ENCODE results near the gene SPDYE17. TPM values are rescaled to one million over a fixed set of nuclear protein-coding genes. Genes with fewer than 3 reads are reported as not detected.
"Not testable (repeated sequence)": the region's sequence is repeated elsewhere in the genome, so short reads cannot be mapped to it uniquely, and the experiment has no call there.

SPDYE17 gene
- total and polyA plus RNA-seq, 2 experiments from 2014 or later = not detected

DNA sequence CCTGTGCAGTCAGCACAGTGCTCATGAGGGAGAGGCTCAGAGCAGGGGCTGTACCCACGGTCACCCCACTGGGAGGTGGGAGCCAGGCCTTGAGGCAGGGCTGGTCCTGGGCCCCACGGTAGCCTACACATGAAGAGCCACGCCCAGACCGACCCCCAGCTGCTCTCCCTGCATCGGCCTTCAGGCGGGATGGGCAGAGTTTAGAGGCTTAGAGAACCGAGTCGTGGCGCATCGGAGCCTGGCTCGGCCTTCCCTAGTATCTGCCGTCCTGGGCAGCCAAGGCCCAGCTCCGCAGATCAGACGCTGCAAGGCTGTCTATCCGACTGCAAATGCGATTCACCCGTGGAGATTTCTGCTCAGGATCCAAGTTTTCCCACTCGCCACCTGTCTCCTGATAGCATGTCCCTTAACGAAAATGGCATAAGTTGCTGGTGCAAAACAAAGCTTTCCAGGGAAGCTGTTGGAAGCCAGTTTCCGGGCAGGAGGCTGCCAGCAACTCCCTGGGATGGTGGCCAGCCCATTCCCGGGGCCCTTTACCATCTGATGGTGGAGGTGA is 29.4 kb downstream of the SPDYE17 start:
- not testable (repeated sequence) for H3K4me3 ChIP-seq; H3K9me2 ChIP-seq (replicated peaks; ENCODE audit: insufficient read depth); H3K27ac ChIP-seq; H3K79me2 ChIP-seq; H3K4me2 ChIP-seq; H3K9me3 ChIP-seq (ENCODE audit: low read depth); H3K4me1 ChIP-seq (ENCODE audit: insufficient read depth); DNase-seq (ENCODE audit: low spot score); H2AFZ ChIP-seq; H3K36me3 ChIP-seq (replicated peaks; ENCODE audit: insufficient read depth, low read depth); H4K20me1 ChIP-seq (ENCODE audit: insufficient read depth, poor library complexity, severe bottlenecking); H3K27me3 ChIP-seq
- WGBS (ENCODE audit: low lambda C conversion rate, missing lambda C conversion rate) = 97% methylated on average over 20 of the region's 21 CpGs

GRCh38 chr7:77002104-77002503 is 30.1 kb downstream of the SPDYE17 start:
- WGBS (ENCODE audit: low lambda C conversion rate, missing lambda C conversion rate) = 88% methylated on average over 13 of the region's 15 CpGs
- H3K9me2 ChIP-seq (replicated peaks; ENCODE audit: insufficient read depth); H3K4me1 ChIP-seq (ENCODE audit: insufficient read depth); H3K27me3 ChIP-seq; H3K4me3 ChIP-seq; H3K36me3 ChIP-seq (replicated peaks; ENCODE audit: insufficient read depth, low read depth); H3K27ac ChIP-seq; H3K4me2 ChIP-seq; H2AFZ ChIP-seq; H4K20me1 ChIP-seq (ENCODE audit: insufficient read depth, poor library complexity, severe bottlenecking); H3K9me3 ChIP-seq (ENCODE audit: low read depth); DNase-seq (ENCODE audit: low spot score); H3K79me2 ChIP-seq: not testable (repeated sequence)

GRCh38 chr7:76999474-77000107 is 32.6 kb downstream of the SPDYE17 start:
- not testable (repeated sequence) for H3K4me2 ChIP-seq; H3K36me3 ChIP-seq (replicated peaks; ENCODE audit: insufficient read depth, low read depth); DNase-seq (ENCODE audit: low spot score); H3K27ac ChIP-seq; H3K4me1 ChIP-seq (ENCODE audit: insufficient read depth); H3K9me3 ChIP-seq (ENCODE audit: low read depth); H3K27me3 ChIP-seq; H4K20me1 ChIP-seq (ENCODE audit: insufficient read depth, poor library complexity, severe bottlenecking); H3K9me2 ChIP-seq (replicated peaks; ENCODE audit: insufficient read depth); H3K4me3 ChIP-seq; H3K79me2 ChIP-seq; H2AFZ ChIP-seq
- WGBS (ENCODE audit: low lambda C conversion rate, missing lambda C conversion rate) = 88% methylated on average over 15 of the region's 37 CpGs

DNA sequence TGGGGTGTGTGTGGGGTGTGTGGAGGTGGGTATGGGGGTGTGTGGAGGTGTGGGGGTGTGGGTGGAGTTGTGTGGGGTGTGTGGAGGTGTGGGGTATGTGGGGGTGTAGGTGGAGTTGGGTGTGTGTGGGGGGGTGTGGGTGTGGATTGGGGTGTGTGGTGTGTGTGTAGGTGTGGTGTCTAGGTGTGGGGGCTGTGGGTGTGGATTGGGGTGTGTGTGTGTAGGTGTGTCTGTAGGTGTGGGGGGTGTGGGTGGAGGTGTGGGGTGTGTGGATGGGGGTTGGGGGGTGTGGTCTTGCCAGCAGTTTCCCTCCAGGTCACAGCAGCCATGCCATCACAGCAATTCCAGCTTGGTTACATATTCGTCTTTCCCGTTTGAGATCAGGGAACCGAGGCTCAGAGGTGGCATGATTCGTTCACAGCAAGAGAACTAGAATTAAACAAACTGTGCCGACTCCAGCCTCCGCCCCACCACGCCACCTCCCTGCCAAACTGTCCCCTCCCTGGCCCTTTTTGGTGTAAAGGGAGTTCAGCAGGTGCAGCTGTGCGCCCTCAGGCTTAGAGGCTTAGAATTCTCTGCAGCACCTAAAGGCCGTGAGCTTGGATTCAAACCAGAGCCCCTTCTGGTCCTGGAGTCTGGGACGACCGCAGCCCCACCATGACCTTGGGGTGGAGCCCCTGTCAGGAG is 33.3 kb downstream of the SPDYE17 start:
- H3K27me3 ChIP-seq; H2AFZ ChIP-seq; H3K27ac ChIP-seq; H3K36me3 ChIP-seq (replicated peaks; ENCODE audit: insufficient read depth, low read depth); H4K20me1 ChIP-seq (ENCODE audit: insufficient read depth, poor library complexity, severe bottlenecking); H3K4me3 ChIP-seq; H3K4me2 ChIP-seq; H3K9me3 ChIP-seq (ENCODE audit: low read depth); H3K79me2 ChIP-seq; H3K9me2 ChIP-seq (replicated peaks; ENCODE audit: insufficient read depth); H3K4me1 ChIP-seq (ENCODE audit: insufficient read depth): not testable (repeated sequence)
- 89% methylated on average over 9 of the region's 11 CpGs for WGBS (ENCODE audit: low lambda C conversion rate, missing lambda C conversion rate)
- peak; percentile 13 for DNase-seq (ENCODE audit: low spot score)

DNA sequence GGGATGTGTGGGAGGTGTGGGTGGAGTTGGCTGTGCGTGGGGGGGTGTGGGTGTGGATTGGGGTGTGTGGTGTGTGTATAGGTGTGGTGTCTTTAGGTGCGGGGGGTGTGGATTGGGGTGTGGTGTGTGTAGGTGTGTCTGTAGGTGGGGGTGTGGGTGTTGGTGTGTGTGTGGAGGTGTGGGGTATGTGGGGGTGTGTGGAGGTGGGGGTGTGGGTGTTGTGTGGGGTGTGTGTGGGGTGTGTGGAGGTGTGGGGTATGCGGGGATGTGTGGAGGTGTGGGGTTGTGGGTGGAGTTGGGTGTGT is 33.9 kb downstream of the SPDYE17 start:
- H3K9me3 ChIP-seq (ENCODE audit: low read depth) = no peaks in the 10 kb centered on the region
- H3K27ac ChIP-seq = no peak overlapping the region
- no peaks in the 10 kb centered on the region for H4K20me1 ChIP-seq (ENCODE audit: insufficient read depth, poor library complexity, severe bottlenecking)
- no peaks in the 10 kb centered on the region for H3K79me2 ChIP-seq
- H3K4me2 ChIP-seq = no peak overlapping the region
- H2AFZ ChIP-seq = no peak overlapping the region
- TF ChIP-seq EZH2 (IDR thresholded peaks at IDR 0.05; ENCODE audit: borderline replicate concordance) (no peak), EZH2phosphoT487 (IDR thresholded peaks at IDR 0.05; ENCODE audit: low read depth, severe bottlenecking, unreplicated experiment) (no peak)
- TF ChIP-seq, protein P1, sequence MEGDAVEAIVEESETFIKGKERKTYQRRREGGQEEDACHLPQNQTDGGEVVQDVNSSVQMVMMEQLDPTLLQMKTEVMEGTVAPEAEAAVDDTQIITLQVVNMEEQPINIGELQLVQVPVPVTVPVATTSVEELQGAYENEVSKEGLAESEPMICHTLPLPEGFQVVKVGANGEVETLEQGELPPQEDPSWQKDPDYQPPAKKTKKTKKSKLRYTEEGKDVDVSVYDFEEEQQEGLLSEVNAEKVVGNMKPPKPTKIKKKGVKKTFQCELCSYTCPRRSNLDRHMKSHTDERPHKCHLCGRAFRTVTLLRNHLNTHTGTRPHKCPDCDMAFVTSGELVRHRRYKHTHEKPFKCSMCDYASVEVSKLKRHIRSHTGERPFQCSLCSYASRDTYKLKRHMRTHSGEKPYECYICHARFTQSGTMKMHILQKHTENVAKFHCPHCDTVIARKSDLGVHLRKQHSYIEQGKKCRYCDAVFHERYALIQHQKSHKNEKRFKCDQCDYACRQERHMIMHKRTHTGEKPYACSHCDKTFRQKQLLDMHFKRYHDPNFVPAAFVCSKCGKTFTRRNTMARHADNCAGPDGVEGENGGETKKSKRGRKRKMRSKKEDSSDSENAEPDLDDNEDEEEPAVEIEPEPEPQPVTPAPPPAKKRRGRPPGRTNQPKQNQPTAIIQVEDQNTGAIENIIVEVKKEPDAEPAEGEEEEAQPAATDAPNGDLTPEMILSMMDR (IDR thresholded peaks at IDR 0.05; ENCODE audit: poor library complexity) = no peak
- no peak overlapping the region for H3K4me3 ChIP-seq
- H3K4me1 ChIP-seq (ENCODE audit: insufficient read depth) = no peaks in the 10 kb centered on the region
- no peaks in the 10 kb centered on the region for H3K27me3 ChIP-seq
- H3K9me2 ChIP-seq (replicated peaks; ENCODE audit: insufficient read depth) = no peaks in the 10 kb centered on the region
- 100% methylated on average over 2 of the region's 3 CpGs for WGBS (ENCODE audit: low lambda C conversion rate, missing lambda C conversion rate)
- no peaks in the 10 kb centered on the region for H3K36me3 ChIP-seq (replicated peaks; ENCODE audit: insufficient read depth, low read depth)
- no peak for DNase-seq (ENCODE audit: low spot score)

All from hepatocyte (in vitro differentiated cells).